ENCODE measurements around the gene POR. TPM values are rescaled to one million over a fixed set of nuclear protein-coding genes. Genes with fewer than 3 reads are reported as not detected.

The POR gene
- total RNA-seq, 2 donors from 2014 or later: 88.0 to 136 TPM

- no peaks in the 10 kb centered on the region for H3K4me1 ChIP-seq (replicated peaks)
- DNase-seq (ENCODE audit: low spot score): no peak
- TF ChIP-seq POLR2A (IDR thresholded peaks at IDR 0.05) (no peak), POLR2AphosphoS5 (IDR thresholded peaks at IDR 0.05) (no peak), CTCF (IDR thresholded peaks at IDR 0.05) (no peak)
- WGBS: 87% methylated on average over 2 of the region's 2 CpGs
- H3K27me3 ChIP-seq (replicated peaks; ENCODE audit: insufficient read depth): no peaks in the 10 kb centered on the region
- no peaks in the 10 kb centered on the region for H3K36me3 ChIP-seq
- intact Hi-C loops (cut with DNase I): no loop called here
- H3K27ac ChIP-seq: no peak overlapping the region
- H3K4me3 ChIP-seq: no peak overlapping the region
- no peaks in the 10 kb centered on the region for H3K9me3 ChIP-seq
Measured at GRCh38 chr7:75924256-75924655, 9.3 kb downstream of the POR start.

- H3K4me1 ChIP-seq (replicated peaks): no peaks in the 10 kb centered on the region
- WGBS: 92% methylated on average over 2 of the region's 2 CpGs
- TF ChIP-seq CTCF (IDR thresholded peaks at IDR 0.05): no peak
- TF ChIP-seq POLR2A (IDR thresholded peaks at IDR 0.05): no peak
- no peak for TF ChIP-seq POLR2AphosphoS5 (IDR thresholded peaks at IDR 0.05)
- H3K27ac ChIP-seq: no peak overlapping the region
- no peaks in the 10 kb centered on the region for H3K9me3 ChIP-seq
- H3K36me3 ChIP-seq: no peaks in the 10 kb centered on the region
- no peak overlapping the region for H3K4me3 ChIP-seq
- intact Hi-C loops (cut with DNase I): no loop called here
- DNase-seq (ENCODE audit: low spot score): no peak
- H3K27me3 ChIP-seq (replicated peaks; ENCODE audit: insufficient read depth): no peaks in the 10 kb centered on the region
Measured at GRCh38 chr7:75924889-75925288, 9.9 kb downstream of the POR start.

- intact Hi-C loops (cut with DNase I): no loop called here
- H3K4me1 ChIP-seq (replicated peaks): no peaks in the 10 kb centered on the region
- no peak overlapping the region for H3K27ac ChIP-seq
- no peak overlapping the region for H3K4me3 ChIP-seq
- DNase-seq (ENCODE audit: low spot score): no peak
- H3K36me3 ChIP-seq: no peaks in the 10 kb centered on the region
- H3K27me3 ChIP-seq (replicated peaks; ENCODE audit: insufficient read depth): no peaks in the 10 kb centered on the region
- TF ChIP-seq POLR2AphosphoS5 (IDR thresholded peaks at IDR 0.05) (no peak), CTCF (IDR thresholded peaks at IDR 0.05) (no peak), POLR2A (IDR thresholded peaks at IDR 0.05) (no peak)
- H3K9me3 ChIP-seq: no peaks in the 10 kb centered on the region
- WGBS: 72% methylated on average over 10 of the region's 10 CpGs
Measured at GRCh38 chr7:75925717-75926435, 10.9 kb downstream of the POR start.

GRCh38 chr7:75928568-75928914 is 13.6 kb downstream of the POR start:
- no peaks in the 10 kb centered on the region for H3K36me3 ChIP-seq
- TF ChIP-seq POLR2A (IDR thresholded peaks at IDR 0.05) (no peak), CTCF (IDR thresholded peaks at IDR 0.05) (no peak), POLR2AphosphoS5 (IDR thresholded peaks at IDR 0.05) (no peak)
- H3K4me3 ChIP-seq: no peak overlapping the region
- intact Hi-C loops (cut with DNase I): no loop called here
- 79% methylated on average over 4 of the region's 4 CpGs for WGBS
- H3K4me1 ChIP-seq (replicated peaks): no peaks in the 10 kb centered on the region
- H3K27me3 ChIP-seq (replicated peaks; ENCODE audit: insufficient read depth): no peaks in the 10 kb centered on the region
- no peaks in the 10 kb centered on the region for H3K9me3 ChIP-seq
- no peak for DNase-seq (ENCODE audit: low spot score)
- no peak overlapping the region for H3K27ac ChIP-seq

- Histone ChIP-seq H3K27ac (no peak overlapping the region), H3K36me3 (no peaks in the 10 kb centered on the region), H3K4me3 (no peak overlapping the region), H3K9me3 (no peaks in the 10 kb centered on the region), H3K27me3 (replicated peaks; ENCODE audit: insufficient read depth) (no peaks in the 10 kb centered on the region), H3K4me1 (replicated peaks) (no peaks in the 10 kb centered on the region)
- intact Hi-C loops (cut with DNase I): no loop called here
- 60% methylated on average over 5 of the region's 5 CpGs for WGBS
- DNase-seq (ENCODE audit: low spot score): no peak
- TF ChIP-seq POLR2A (IDR thresholded peaks at IDR 0.05) (no peak), POLR2AphosphoS5 (IDR thresholded peaks at IDR 0.05) (no peak), CTCF (IDR thresholded peaks at IDR 0.05) (no peak)
Measured at GRCh38 chr7:75931680-75932079, 16.7 kb downstream of the POR start.
